OCI-LY7 (cell line): ENCODE measurements around the gene GPC1. TPM values are rescaled to one million over a fixed set of nuclear protein-coding genes. Genes with fewer than 3 reads are reported as not detected.

Source experiments
- BruUV-seq: library from RNA; stranded (reverse); fragments of 400-500 nt; replicated peaks from 2 replicates; lab custom pipeline; 2021; lab: Mats Ljungman, UMichigan
- CTCF ChIA-PET: fragments of 300-600 bp; sonication (Branson Sonifier 250); formaldehyde crosslinking; loops from one replicate; lab custom pipeline; 2022; ENCODE audit warnings: antibody characterized with exemption; ENCODE audit not compliant: unreplicated experiment; lab: Charles Lee
- POLR2A ChIA-PET: fragments of 300-600 bp; sonication (Branson Sonifier 250); formaldehyde crosslinking; loops from one replicate; lab custom pipeline; 2022; ENCODE audit warnings: antibody characterized with exemption; lab: Charles Lee
- DNase-seq: peaks from one replicate; pipeline ENCODE4 v3.0.0-alpha.2; 2015; ENCODE audit warnings: low spot score
- H2AFZ ChIP-seq: fragments of 200-600 bp; sonication (generic), shearing (Covaris generic); 2 replicates; pipeline ENCODE4 v1.6.1; 2014; ENCODE audit warnings: mild to moderate bottlenecking, antibody characterized with exemption, low read length, moderate library complexity
- H3K27ac ChIP-seq: fragments of 200-600 bp; sonication (generic); 2 replicates; pipeline ENCODE4 v1.5.1; 2014; ENCODE audit warnings: mixed run types, low read depth, mild to moderate bottlenecking, moderate library complexity, low read length, inconsistent platforms; ENCODE audit not compliant: poor library complexity, severe bottlenecking
- H3K36me3 ChIP-seq: fragments of 200-600 bp; sonication (generic); 2 replicates; pipeline ENCODE4 v1.6.1; 2014; ENCODE audit warnings: mild to moderate bottlenecking, antibody characterized with exemption, low read length, moderate library complexity, mixed read lengths; ENCODE audit not compliant: insufficient read depth
- H3K4me1 ChIP-seq: fragments of 200-600 bp; sonication (generic); 2 replicates; pipeline ENCODE4 v1.5.1; 2014; ENCODE audit warnings: mild to moderate bottlenecking, low read length; ENCODE audit not compliant: insufficient read depth, poor library complexity, severe bottlenecking
- H3K4me2 ChIP-seq: fragments of 200-600 bp; sonication (generic); 2 replicates; pipeline ENCODE4 v1.6.1; 2014; ENCODE audit warnings: mild to moderate bottlenecking, low read length
- H3K4me3 ChIP-seq: fragments of 200-600 bp; sonication (generic); 2 replicates; pipeline ENCODE4 v1.5.1; 2014; ENCODE audit warnings: mild to moderate bottlenecking, low read depth, low read length; ENCODE audit not compliant: poor library complexity, severe bottlenecking
- H3K79me2 ChIP-seq: fragments of 200-600 bp; sonication (generic); 2 replicates; pipeline ENCODE4 v1.6.1; 2016; ENCODE audit warnings: low read depth, mild to moderate bottlenecking, low read length, moderate library complexity, mixed read lengths; ENCODE audit not compliant: insufficient read depth
- H3K9me2 ChIP-seq: fragments of 200-600 bp; sonication (generic); 2 replicates; pipeline ENCODE4 v1.6.1; 2016; ENCODE audit warnings: mild to moderate bottlenecking, low read length, mixed read lengths; ENCODE audit not compliant: insufficient read depth
- H3K9me3 ChIP-seq: fragments of 200-600 bp; sonication (generic); 2 replicates; pipeline ENCODE4 v1.6.1; 2014; ENCODE audit warnings: mild to moderate bottlenecking, mixed run types, low read length, mixed read lengths
- H4K20me1 ChIP-seq: fragments of 200-600 bp; sonication (generic); 2 replicates; pipeline ENCODE4 v1.6.1; 2014; ENCODE audit warnings: mild to moderate bottlenecking, antibody characterized with exemption, low read length, moderate library complexity, mixed read lengths; ENCODE audit not compliant: insufficient read depth
- CTCF ChIP-seq: fragments of 200-600 bp; sonication (generic); conservative IDR thresholded peaks from 2 replicates; pipeline ENCODE4 v1.5.1; 2014; ENCODE audit warnings: mild to moderate bottlenecking, antibody characterized with exemption, low read length, moderate library complexity, mixed read lengths
- EZH2phosphoT487 ChIP-seq: fragments of 200-600 bp; sonication (generic); IDR thresholded peaks from 2 replicates; pipeline ENCODE4 v1.6.1; 2018; ENCODE audit warnings: low read depth, borderline replicate concordance, mild to moderate bottlenecking, mixed run types, antibody characterized with exemption, low read length, moderate library complexity, mixed read lengths
- intact Hi-C: fragments of 100-400 bp; cut with micrococcal nuclease; formaldehyde crosslinking; loops from one replicate; pipeline ENCODE4 v1.10.0; 2022; ENCODE audit not compliant: unreplicated experiment
- total RNA-seq, 2 experiments: library from RNA; depleted of rRNA in 1 of 2; stranded (reverse); fragments of >200 nt in 1 of 2; shearing (Covaris generic) in 1 of 2; gene quantifications; 2 replicates each; pipeline ENCODE4 v1.2.3, GENCODE V29; 2014 to 2022

GPC1 gene
- total RNA-seq, 2 experiments from 2014 or later = 2.4 to 4.0 TPM

DNA sequence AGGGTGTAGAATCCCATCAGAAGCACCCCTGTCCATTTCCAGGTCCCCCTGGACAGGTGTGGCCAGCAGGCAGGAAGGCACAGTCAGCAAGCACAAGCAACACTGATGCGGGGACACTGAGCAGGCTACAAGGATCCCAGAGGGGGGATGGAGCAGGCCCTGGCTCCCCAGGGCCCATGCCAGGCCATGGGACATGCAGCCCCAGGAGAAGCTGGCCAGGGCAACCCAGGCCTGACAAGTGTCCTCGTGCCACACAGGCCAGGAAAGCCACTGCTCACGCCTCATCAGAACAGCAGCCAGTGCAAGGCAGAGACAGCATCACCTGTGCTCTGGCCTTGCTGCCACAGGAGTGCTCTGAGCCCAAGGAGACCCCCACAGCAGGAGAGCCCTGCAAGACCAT is 14.1 kb upstream of the GPC1 start:
- H3K79me2 ChIP-seq = no peaks in the 10 kb centered on the region
- no peaks in the 10 kb centered on the region for H3K4me1 ChIP-seq
- ChIA-PET CTCF (no interaction called here), POLR2A (no interaction called here)
- no peak overlapping the region for H3K4me2 ChIP-seq
- no peak overlapping the region for H2AFZ ChIP-seq
- no peaks in the 10 kb centered on the region for H3K36me3 ChIP-seq
- no peak overlapping the region for H3K4me3 ChIP-seq
- no peaks in the 10 kb centered on the region for H4K20me1 ChIP-seq
- H3K9me3 ChIP-seq = no peaks in the 10 kb centered on the region
- H3K27ac ChIP-seq = no peak overlapping the region
- BruUV-seq = no TSS peak
- TF ChIP-seq EZH2phosphoT487 = no peak
- TF ChIP-seq CTCF = no peak
- no peak for DNase-seq
- intact Hi-C loops = no loop called here
- H3K9me2 ChIP-seq = no peaks in the 10 kb centered on the region

- no peak overlapping the region for H3K4me3 ChIP-seq
- TF ChIP-seq EZH2phosphoT487 (no peak), CTCF (no peak)
- H3K27ac ChIP-seq = no peak overlapping the region
- no peak overlapping the region for H3K4me2 ChIP-seq
- no peaks in the 10 kb centered on the region for H3K4me1 ChIP-seq
- intact Hi-C loops = no loop called here
- no peaks in the 10 kb centered on the region for H3K79me2 ChIP-seq
- no peak for DNase-seq
- H3K36me3 ChIP-seq = no peaks in the 10 kb centered on the region
- no peaks in the 10 kb centered on the region for H3K9me3 ChIP-seq
- H3K9me2 ChIP-seq = no peaks in the 10 kb centered on the region
- no TSS peak for BruUV-seq
- no peak overlapping the region for H2AFZ ChIP-seq
- POLR2A ChIA-PET = no interaction called here
- H4K20me1 ChIP-seq = no peaks in the 10 kb centered on the region
- CTCF ChIA-PET = no interaction called here
These were observed 12.7 kb upstream of the GPC1 start for GRCh38 chr2:240422658-240423329.

DNA sequence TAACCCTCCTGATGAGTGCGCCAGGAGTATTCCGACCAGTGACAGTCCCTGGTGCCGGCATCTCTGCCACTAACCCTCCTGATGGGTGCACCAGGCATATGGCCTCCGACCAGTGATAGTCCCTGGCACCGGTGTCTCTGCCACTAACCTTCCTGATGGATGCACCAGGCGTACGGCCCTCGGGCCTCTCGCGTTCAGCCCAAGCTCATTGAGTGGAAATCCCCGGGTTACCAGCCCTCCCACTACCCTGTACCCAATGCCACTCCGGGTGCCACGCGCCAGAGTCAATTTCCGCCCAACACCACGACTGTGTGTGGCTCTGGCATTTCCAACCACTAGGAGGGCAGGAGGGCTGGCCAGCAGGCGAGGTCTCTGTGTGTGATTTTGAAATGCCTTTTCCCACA is 11.7 kb upstream of the GPC1 start:
- no peak overlapping the region for H2AFZ ChIP-seq
- no peak for DNase-seq
- H3K36me3 ChIP-seq = no peaks in the 10 kb centered on the region
- no peak overlapping the region for H3K4me3 ChIP-seq
- no TSS peak for BruUV-seq
- no peaks in the 10 kb centered on the region for H3K79me2 ChIP-seq
- TF ChIP-seq CTCF (no peak), EZH2phosphoT487 (no peak)
- intact Hi-C loops = no loop called here
- ChIA-PET CTCF (no interaction called here), POLR2A (no interaction called here)
- H3K9me2 ChIP-seq = no peaks in the 10 kb centered on the region
- no peaks in the 10 kb centered on the region for H4K20me1 ChIP-seq
- H3K4me1 ChIP-seq = no peaks in the 10 kb centered on the region
- no peaks in the 10 kb centered on the region for H3K9me3 ChIP-seq
- no peak overlapping the region for H3K4me2 ChIP-seq
- H3K27ac ChIP-seq = no peak overlapping the region
